ENCODE data around the gene CAB39L. TPM values are rescaled to one million over a fixed set of nuclear protein-coding genes. Genes with fewer than 3 reads are reported as not detected.

The CAB39L gene
- total and polyA plus RNA-seq, 4 donors, result 5.6 to 13.9 (median 10.0) TPM

- Histone ChIP-seq H3K4me1 (ENCODE audit: control insufficient read depth in 5 of 5, insufficient read depth in 5 of 5, low read length in 5 of 5) (peaks cover 3 to 14% (median 6%) of the 10 kb centered on the region in 5 donors), H3K36me3 (ENCODE audit: control insufficient read depth in 4 of 4, insufficient read depth in 4 of 4, low read length in 4 of 4) (no peaks in the 10 kb centered on the region), H3K27me3 (ENCODE audit: control insufficient read depth in 3 of 3, insufficient read depth in 3 of 3, low read length in 2 of 3) (no peaks in the 10 kb centered on the region), H3K27ac (ENCODE audit: low read depth in 1 of 2, low read length in 1 of 2) (no peak overlapping the region), H3K9ac (ENCODE audit: insufficient read depth in 1 of 2, low read length in 2 of 2) (no peak overlapping the region), H3K4me3 (no peak overlapping the region), H3K9me3 (ENCODE audit: control insufficient read depth in 4 of 4, insufficient read depth in 3 of 4, low read length in 3 of 4) (no peaks in the 10 kb centered on the region)
- ATAC-seq (ENCODE audit: insufficient read depth, low FRiP score), result no peak
- 85 to 88% methylated on average over 2 of the region's 2 CpGs for WGBS, 2 donors
- peak in 1 of 3 donors; percentile 10 for DNase-seq
- TF ChIP-seq, protein P1, sequence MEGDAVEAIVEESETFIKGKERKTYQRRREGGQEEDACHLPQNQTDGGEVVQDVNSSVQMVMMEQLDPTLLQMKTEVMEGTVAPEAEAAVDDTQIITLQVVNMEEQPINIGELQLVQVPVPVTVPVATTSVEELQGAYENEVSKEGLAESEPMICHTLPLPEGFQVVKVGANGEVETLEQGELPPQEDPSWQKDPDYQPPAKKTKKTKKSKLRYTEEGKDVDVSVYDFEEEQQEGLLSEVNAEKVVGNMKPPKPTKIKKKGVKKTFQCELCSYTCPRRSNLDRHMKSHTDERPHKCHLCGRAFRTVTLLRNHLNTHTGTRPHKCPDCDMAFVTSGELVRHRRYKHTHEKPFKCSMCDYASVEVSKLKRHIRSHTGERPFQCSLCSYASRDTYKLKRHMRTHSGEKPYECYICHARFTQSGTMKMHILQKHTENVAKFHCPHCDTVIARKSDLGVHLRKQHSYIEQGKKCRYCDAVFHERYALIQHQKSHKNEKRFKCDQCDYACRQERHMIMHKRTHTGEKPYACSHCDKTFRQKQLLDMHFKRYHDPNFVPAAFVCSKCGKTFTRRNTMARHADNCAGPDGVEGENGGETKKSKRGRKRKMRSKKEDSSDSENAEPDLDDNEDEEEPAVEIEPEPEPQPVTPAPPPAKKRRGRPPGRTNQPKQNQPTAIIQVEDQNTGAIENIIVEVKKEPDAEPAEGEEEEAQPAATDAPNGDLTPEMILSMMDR (IDR thresholded peaks at IDR 0.05; ENCODE audit: control extremely low read depth, extremely low read depth), result no peak
Measured at GRCh38 chr13:49370371-49370770, 73.5 kb downstream of the CAB39L start.

GRCh38 chr13:49369866-49370265, 74.0 kb downstream of the CAB39L start:
- H3K9me3 ChIP-seq (ENCODE audit: control insufficient read depth in 4 of 4, insufficient read depth in 3 of 4, low read length in 3 of 4), result no peaks in the 10 kb centered on the region
- no peaks in the 10 kb centered on the region for H3K27me3 ChIP-seq (ENCODE audit: control insufficient read depth in 3 of 3, insufficient read depth in 3 of 3, low read length in 2 of 3)
- no peaks in the 10 kb centered on the region for H3K36me3 ChIP-seq (ENCODE audit: control insufficient read depth in 4 of 4, insufficient read depth in 4 of 4, low read length in 4 of 4)
- H3K9ac ChIP-seq (ENCODE audit: insufficient read depth in 1 of 2, low read length in 2 of 2), result no peak overlapping the region
- H3K4me3 ChIP-seq, result no peak overlapping the region
- 89 to 93% methylated on average over 4 of the region's 4 CpGs for WGBS, 2 donors
- H3K4me1 ChIP-seq (ENCODE audit: control insufficient read depth in 5 of 5, insufficient read depth in 5 of 5, low read length in 5 of 5), result peaks cover 3 to 14% (median 6%) of the 10 kb centered on the region in 5 donors
- H3K27ac ChIP-seq (ENCODE audit: low read depth in 1 of 2, low read length in 1 of 2), result no peak overlapping the region
- DNase-seq (no peak), ATAC-seq (ENCODE audit: insufficient read depth, low FRiP score) (no peak)
- TF ChIP-seq, protein P1 (IDR thresholded peaks at IDR 0.05; ENCODE audit: control extremely low read depth, extremely low read depth), result no peak

GRCh38 chr13:49368688-49369087, 75.2 kb downstream of the CAB39L start:
- no peak overlapping the region for H3K27ac ChIP-seq (ENCODE audit: low read depth in 1 of 2, low read length in 1 of 2)
- ATAC-seq (ENCODE audit: insufficient read depth, low FRiP score), result no peak

More at GRCh38 chr13:49368688-49369087, 75.2 kb downstream of the CAB39L start:
- WGBS, 2 donors, result 86 to 87% methylated on average over 2 of the region's 2 CpGs
- DNase-seq, result no peak
- Histone ChIP-seq H3K4me3 (no peak overlapping the region), H3K9me3 (ENCODE audit: control insufficient read depth in 4 of 4, insufficient read depth in 3 of 4, low read length in 3 of 4) (peaks cover 0 to 2% (median 0%) of the 10 kb centered on the region in 4 donors), H3K36me3 (ENCODE audit: control insufficient read depth in 4 of 4, insufficient read depth in 4 of 4, low read length in 4 of 4) (no peaks in the 10 kb centered on the region), H3K9ac (ENCODE audit: insufficient read depth in 1 of 2, low read length in 2 of 2) (no peak overlapping the region), H3K4me1 (ENCODE audit: control insufficient read depth in 5 of 5, insufficient read depth in 5 of 5, low read length in 5 of 5) (peaks cover 3 to 13% (median 6%) of the 10 kb centered on the region in 5 donors), H3K27me3 (ENCODE audit: control insufficient read depth in 3 of 3, insufficient read depth in 3 of 3, low read length in 2 of 3) (no peaks in the 10 kb centered on the region)
- TF ChIP-seq, protein P1 (IDR thresholded peaks at IDR 0.05; ENCODE audit: control extremely low read depth, extremely low read depth), result no peak

Data from lung (tissue), 12 donors.